SIG-M5 (cell line): ENCODE data around the gene IQSEC1.

Source experiments
- DNase-seq: peaks from one replicate; lab custom pipeline; 2025; lab: John Stamatoyannopoulos, UW

The IQSEC1 gene

GRCh38 chr3:13028010-13028821 lies 45.0 kb downstream of the IQSEC1 start:
- no peak for DNase-seq

GRCh38 chr3:13027154-13027553 lies 46.1 kb downstream of the IQSEC1 start:
- DNase-seq = no peak

- DNase-seq = no peak
These were observed 46.7 kb downstream of the IQSEC1 start for GRCh38 chr3:13026534-13026933.

GRCh38 chr3:13025778-13026518 lies 47.3 kb downstream of the IQSEC1 start:
- no peak for DNase-seq

GRCh38 chr3:13025090-13025489 lies 48.1 kb downstream of the IQSEC1 start:
- DNase-seq = no peak

GRCh38 chr3:13024765-13025065 lies 48.5 kb downstream of the IQSEC1 start:
- no peak for DNase-seq

- no peak for DNase-seq
These were observed 49.1 kb downstream of the IQSEC1 start for GRCh38 chr3:13023971-13024764.

- DNase-seq = no peak
These were observed 49.8 kb downstream of the IQSEC1 start for GRCh38 chr3:13023235-13023970.

GRCh38 chr3:13022348-13023234 lies 50.6 kb downstream of the IQSEC1 start:
- DNase-seq = no peak

GRCh38 chr3:13021141-13022114 lies 51.8 kb downstream of the IQSEC1 start:
- no peak for DNase-seq

- no peak for DNase-seq
These were observed 53.0 kb downstream of the IQSEC1 start for GRCh38 chr3:13020159-13020750.

- no peak for DNase-seq
These were observed 53.8 kb downstream of the IQSEC1 start for GRCh38 chr3:13019243-13020095.

- no peak for DNase-seq
These were observed 54.5 kb downstream of the IQSEC1 start for GRCh38 chr3:13018561-13019242.

- DNase-seq = no peak
These were observed 55.2 kb downstream of the IQSEC1 start for GRCh38 chr3:13018043-13018451.

GRCh38 chr3:13017361-13018042 lies 55.7 kb downstream of the IQSEC1 start:
- DNase-seq = no peak

GRCh38 chr3:13016721-13017255 lies 56.4 kb downstream of the IQSEC1 start:
- DNase-seq = no peak
